ENCODE measurements around the gene DTYMK.
A peak's percentile ranks its signal among the peaks of the same experiment; 100 is the strongest.

The DTYMK gene

GRCh38 chr2:241649404-241649803 is 37.2 kb downstream of the DTYMK start:
- DNase-seq (ENCODE audit: low spot score), result no peak

- DNase-seq (ENCODE audit: low spot score), result no peak
These were observed 38.2 kb downstream of the DTYMK start for GRCh38 chr2:241648453-241648852.

GRCh38 chr2:241645915-241646645 is 40.5 kb downstream of the DTYMK start:
- DNase-seq (ENCODE audit: low spot score), result no peak

GRCh38 chr2:241645056-241645914 is 41.3 kb downstream of the DTYMK start:
- no peak for DNase-seq (ENCODE audit: low spot score)

- no peak for DNase-seq (ENCODE audit: low spot score)
These were observed 45.0 kb downstream of the DTYMK start for GRCh38 chr2:241641631-241642030.

GRCh38 chr2:241640165-241640795 is 46.3 kb downstream of the DTYMK start:
- DNase-seq (ENCODE audit: low spot score), result no peak

GRCh38 chr2:241639385-241639784 is 47.2 kb downstream of the DTYMK start:
- DNase-seq (ENCODE audit: low spot score), result no peak

- no peak for DNase-seq (ENCODE audit: low spot score)
These were observed 47.7 kb downstream of the DTYMK start for GRCh38 chr2:241638940-241639339.

GRCh38 chr2:241637795-241638660 is 48.6 kb downstream of the DTYMK start:
- DNase-seq (ENCODE audit: low spot score), result peak; percentile 26

GRCh38 chr2:241637018-241637794 is 49.4 kb downstream of the DTYMK start, which contains the start of the genes ATG4B and THAP4:
Gene ATG4B (plus strand): TSS chr2:241637693. CDS start chr2:241637715, 22 bp downstream.
Gene THAP4 (minus strand): TSS chr2:241637158. CDS start chr2:241637017, 141 bp downstream.
- peak; percentile 71 for DNase-seq (ENCODE audit: low spot score)

- peak; percentile 1 for DNase-seq (ENCODE audit: low spot score)
These were observed 50.2 kb downstream of the DTYMK start for GRCh38 chr2:241636182-241637017.

- no peak for DNase-seq (ENCODE audit: low spot score)
These were observed 50.9 kb downstream of the DTYMK start for GRCh38 chr2:241635756-241636155.

- no peak for DNase-seq (ENCODE audit: low spot score)
These were observed 53.1 kb downstream of the DTYMK start for GRCh38 chr2:241633561-241633960.

GRCh38 chr2:241632478-241633325 is 53.9 kb downstream of the DTYMK start:
- DNase-seq (ENCODE audit: low spot score), result no peak

- no peak for DNase-seq (ENCODE audit: low spot score)
These were observed 56.7 kb downstream of the DTYMK start for GRCh38 chr2:241629762-241630435.

GRCh38 chr2:241627675-241628074 is 58.9 kb downstream of the DTYMK start:
- DNase-seq (ENCODE audit: low spot score), result no peak
